NB4 (cell line): ENCODE measurements around the gene LIX1L.

Experiments
- POLR2A ChIP-seq: IDR thresholded peaks from 2 replicates; pipeline ENCODE4 v1.6.1; 2011; ENCODE audit warnings: mild to moderate bottlenecking; ENCODE audit not compliant: insufficient read length; ENCODE audit errors: extremely low read depth
- TF ChIP-seq, protein P1 (sequence below): IDR thresholded peaks from one replicate; pipeline ENCODE4 v1.5.1; 2012; ENCODE audit warnings: low read depth, low read length
- TF ChIP-seq, protein P2 (sequence below): IDR thresholded peaks from 2 replicates; pipeline ENCODE4 v1.6.1; 2011; ENCODE audit warnings: low read depth, low read length

DNA sequence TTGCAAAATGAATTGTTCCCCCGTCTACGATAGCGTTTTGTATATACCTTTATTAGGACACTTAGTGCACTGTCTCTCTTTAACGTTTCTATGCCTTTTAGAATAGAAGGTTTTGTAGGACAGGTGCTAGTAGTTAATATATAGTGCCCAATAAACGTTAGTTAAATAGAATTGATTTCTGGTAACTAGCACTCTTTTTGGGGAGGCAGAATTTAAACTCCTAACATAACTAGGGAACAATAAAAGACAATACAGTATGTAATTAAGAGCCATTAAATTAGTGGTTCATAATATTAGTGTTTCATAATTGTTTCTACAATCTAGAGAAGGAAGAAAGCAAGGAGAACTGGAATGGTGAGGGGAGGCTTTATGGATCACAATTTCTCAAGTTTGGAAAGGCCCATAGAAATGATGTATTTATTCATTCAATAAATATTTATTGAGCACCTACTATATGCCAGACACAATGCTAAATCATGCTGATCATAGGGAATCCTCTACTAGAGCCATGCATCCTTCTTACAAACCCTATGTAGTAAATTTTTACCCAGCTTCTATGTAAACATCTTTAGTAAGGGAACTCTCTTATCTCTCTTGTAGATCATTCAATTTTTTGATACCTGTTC, 7.4 kb upstream of the LIX1L start:
- TF ChIP-seq, protein P1, sequence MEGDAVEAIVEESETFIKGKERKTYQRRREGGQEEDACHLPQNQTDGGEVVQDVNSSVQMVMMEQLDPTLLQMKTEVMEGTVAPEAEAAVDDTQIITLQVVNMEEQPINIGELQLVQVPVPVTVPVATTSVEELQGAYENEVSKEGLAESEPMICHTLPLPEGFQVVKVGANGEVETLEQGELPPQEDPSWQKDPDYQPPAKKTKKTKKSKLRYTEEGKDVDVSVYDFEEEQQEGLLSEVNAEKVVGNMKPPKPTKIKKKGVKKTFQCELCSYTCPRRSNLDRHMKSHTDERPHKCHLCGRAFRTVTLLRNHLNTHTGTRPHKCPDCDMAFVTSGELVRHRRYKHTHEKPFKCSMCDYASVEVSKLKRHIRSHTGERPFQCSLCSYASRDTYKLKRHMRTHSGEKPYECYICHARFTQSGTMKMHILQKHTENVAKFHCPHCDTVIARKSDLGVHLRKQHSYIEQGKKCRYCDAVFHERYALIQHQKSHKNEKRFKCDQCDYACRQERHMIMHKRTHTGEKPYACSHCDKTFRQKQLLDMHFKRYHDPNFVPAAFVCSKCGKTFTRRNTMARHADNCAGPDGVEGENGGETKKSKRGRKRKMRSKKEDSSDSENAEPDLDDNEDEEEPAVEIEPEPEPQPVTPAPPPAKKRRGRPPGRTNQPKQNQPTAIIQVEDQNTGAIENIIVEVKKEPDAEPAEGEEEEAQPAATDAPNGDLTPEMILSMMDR = no peak
- TF ChIP-seq, protein P2, sequence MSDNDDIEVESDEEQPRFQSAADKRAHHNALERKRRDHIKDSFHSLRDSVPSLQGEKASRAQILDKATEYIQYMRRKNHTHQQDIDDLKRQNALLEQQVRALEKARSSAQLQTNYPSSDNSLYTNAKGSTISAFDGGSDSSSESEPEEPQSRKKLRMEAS = no peak; the same call in 1 of the 2 replicates
- TF ChIP-seq POLR2A = no peak
